A673 (cell line): ENCODE measurements around the gene UAP1L1. TPM values are rescaled to one million over a fixed set of nuclear protein-coding genes. Genes with fewer than 3 reads are reported as not detected.

ENCODE experiments used
- BruUV-seq: library from RNA; stranded (reverse); fragments of 400-500 nt; replicated peaks from 2 replicates; lab custom pipeline; 2021; lab: Mats Ljungman, UMichigan
- CTCF ChIA-PET: fragments of 300-600 bp; sonication (Branson Sonifier 250); formaldehyde crosslinking; loops from one replicate; lab custom pipeline; 2022; ENCODE audit warnings: antibody characterized with exemption; lab: Charles Lee
- POLR2A ChIA-PET: fragments of 300-600 bp; sonication (Branson Sonifier 250); formaldehyde crosslinking; loops from one replicate; lab custom pipeline; 2022; ENCODE audit warnings: antibody characterized with exemption; ENCODE audit not compliant: low non-redundant PET; lab: Charles Lee
- DNase-seq: peaks from one replicate; pipeline ENCODE4 v3.0.0-alpha.2; 2015; ENCODE audit warnings: low spot score
- H3K27ac ChIP-seq: fragments of 200-600 bp; sonication (generic); 2 replicates; pipeline ENCODE4 v1.5.1; 2016; ENCODE audit warnings: mixed run types, low read depth, mild to moderate bottlenecking, mixed read lengths, antibody characterized with exemption, low read length; ENCODE audit not compliant: poor library complexity, severe bottlenecking
- H3K27me3 ChIP-seq: fragments of 200-600 bp; sonication (generic); replicated peaks from 2 replicates; pipeline ENCODE4 v1.6.1; 2017; ENCODE audit warnings: mixed run types, low read depth, mild to moderate bottlenecking, mixed read lengths, antibody characterized with exemption, low read length; ENCODE audit not compliant: insufficient read depth, poor library complexity
- H3K36me3 ChIP-seq: fragments of 200-600 bp; sonication (generic); 2 replicates; pipeline ENCODE4 v1.6.1; 2016; ENCODE audit warnings: mixed run types, mild to moderate bottlenecking, mixed read lengths, antibody characterized with exemption, low read length; ENCODE audit not compliant: insufficient read depth, poor library complexity, severe bottlenecking
- H3K4me1 ChIP-seq: fragments of 200-600 bp; sonication (generic); 2 replicates; pipeline ENCODE4 v1.6.1; 2017; ENCODE audit warnings: mixed run types, mild to moderate bottlenecking, mixed read lengths, antibody characterized with exemption, low read length; ENCODE audit not compliant: insufficient read depth, poor library complexity, severe bottlenecking
- H3K4me3 ChIP-seq: fragments of 200-600 bp; sonication (generic); 2 replicates; pipeline ENCODE4 v1.5.1; 2016; ENCODE audit warnings: low read depth, mixed run types, mild to moderate bottlenecking, mixed read lengths, low read length; ENCODE audit not compliant: poor library complexity, severe bottlenecking
- H3K9me3 ChIP-seq: fragments of 200-600 bp; sonication (generic); 2 replicates; pipeline ENCODE4 v1.6.1; 2016; ENCODE audit warnings: mixed run types, low read depth, mild to moderate bottlenecking, mixed read lengths, antibody characterized with exemption, low read length; ENCODE audit not compliant: poor library complexity, severe bottlenecking
- EZH2 ChIP-seq: fragments of 200-600 bp; sonication (generic); IDR thresholded peaks from 2 replicates; pipeline ENCODE4 v1.6.1; 2017; ENCODE audit warnings: borderline replicate concordance, low read depth, mild to moderate bottlenecking, mixed read lengths, antibody characterized with exemption, low read length; ENCODE audit not compliant: poor library complexity, severe bottlenecking
- intact Hi-C: fragments of 100-400 bp; cut with micrococcal nuclease; formaldehyde crosslinking; loops from one replicate; pipeline ENCODE4 v1.10.0; 2022; ENCODE audit not compliant: unreplicated experiment
- total RNA-seq: library from RNA; stranded (reverse); gene quantifications from 2 replicates; pipeline ENCODE4 v1.2.3, GENCODE V29; 2021
- TF ChIP-seq, protein P1 (sequence below): fragments of 300-800, 200-600 bp; sonication (generic); conservative IDR thresholded peaks from 2 replicates; pipeline ENCODE4 v1.5.1; 2017; ENCODE audit warnings: low read depth, mild to moderate bottlenecking, antibody characterized with exemption, low read length, moderate library complexity, mixed read lengths

Gene UAP1L1
- total RNA-seq, 1 experiment from 2014 or later = 11.2 TPM

DNA sequence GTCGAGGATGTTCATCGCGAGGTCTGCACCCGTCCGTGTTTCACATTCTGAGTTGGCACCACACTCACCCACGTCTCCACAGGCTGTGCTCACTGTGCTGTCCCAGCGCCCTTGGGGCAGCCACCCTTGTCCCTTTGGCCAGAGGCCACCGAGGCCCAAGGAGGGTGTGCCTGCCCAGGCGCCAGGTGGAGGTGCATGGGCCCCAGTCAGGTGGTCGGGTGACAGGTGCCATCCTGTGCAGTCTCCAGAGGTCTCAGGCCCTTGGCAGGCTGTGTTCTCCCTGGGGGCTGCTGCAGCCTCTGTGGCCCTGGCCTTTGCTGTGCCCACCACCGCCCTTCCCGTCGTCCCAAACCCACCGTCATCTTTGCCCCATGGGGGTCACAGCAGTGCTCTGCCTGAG, 21.9 kb downstream of the UAP1L1 start:
- Histone ChIP-seq H3K27ac (no peak overlapping the region), H3K4me3 (no peak overlapping the region), H3K9me3 (peaks cover 15% of the 10 kb centered on the region), H3K4me1 (no peaks in the 10 kb centered on the region), H3K36me3 (peaks cover 46% of the 10 kb centered on the region), H3K27me3 (no peaks in the 10 kb centered on the region)
- intact Hi-C loops = no loop called here
- POLR2A ChIA-PET = no interaction called here
- TF ChIP-seq EZH2 = no peak
- TF ChIP-seq, protein P1, sequence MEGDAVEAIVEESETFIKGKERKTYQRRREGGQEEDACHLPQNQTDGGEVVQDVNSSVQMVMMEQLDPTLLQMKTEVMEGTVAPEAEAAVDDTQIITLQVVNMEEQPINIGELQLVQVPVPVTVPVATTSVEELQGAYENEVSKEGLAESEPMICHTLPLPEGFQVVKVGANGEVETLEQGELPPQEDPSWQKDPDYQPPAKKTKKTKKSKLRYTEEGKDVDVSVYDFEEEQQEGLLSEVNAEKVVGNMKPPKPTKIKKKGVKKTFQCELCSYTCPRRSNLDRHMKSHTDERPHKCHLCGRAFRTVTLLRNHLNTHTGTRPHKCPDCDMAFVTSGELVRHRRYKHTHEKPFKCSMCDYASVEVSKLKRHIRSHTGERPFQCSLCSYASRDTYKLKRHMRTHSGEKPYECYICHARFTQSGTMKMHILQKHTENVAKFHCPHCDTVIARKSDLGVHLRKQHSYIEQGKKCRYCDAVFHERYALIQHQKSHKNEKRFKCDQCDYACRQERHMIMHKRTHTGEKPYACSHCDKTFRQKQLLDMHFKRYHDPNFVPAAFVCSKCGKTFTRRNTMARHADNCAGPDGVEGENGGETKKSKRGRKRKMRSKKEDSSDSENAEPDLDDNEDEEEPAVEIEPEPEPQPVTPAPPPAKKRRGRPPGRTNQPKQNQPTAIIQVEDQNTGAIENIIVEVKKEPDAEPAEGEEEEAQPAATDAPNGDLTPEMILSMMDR = no peak
- CTCF ChIA-PET = no interaction called here
- no TSS peak for BruUV-seq
- DNase-seq = no peak

DNA sequence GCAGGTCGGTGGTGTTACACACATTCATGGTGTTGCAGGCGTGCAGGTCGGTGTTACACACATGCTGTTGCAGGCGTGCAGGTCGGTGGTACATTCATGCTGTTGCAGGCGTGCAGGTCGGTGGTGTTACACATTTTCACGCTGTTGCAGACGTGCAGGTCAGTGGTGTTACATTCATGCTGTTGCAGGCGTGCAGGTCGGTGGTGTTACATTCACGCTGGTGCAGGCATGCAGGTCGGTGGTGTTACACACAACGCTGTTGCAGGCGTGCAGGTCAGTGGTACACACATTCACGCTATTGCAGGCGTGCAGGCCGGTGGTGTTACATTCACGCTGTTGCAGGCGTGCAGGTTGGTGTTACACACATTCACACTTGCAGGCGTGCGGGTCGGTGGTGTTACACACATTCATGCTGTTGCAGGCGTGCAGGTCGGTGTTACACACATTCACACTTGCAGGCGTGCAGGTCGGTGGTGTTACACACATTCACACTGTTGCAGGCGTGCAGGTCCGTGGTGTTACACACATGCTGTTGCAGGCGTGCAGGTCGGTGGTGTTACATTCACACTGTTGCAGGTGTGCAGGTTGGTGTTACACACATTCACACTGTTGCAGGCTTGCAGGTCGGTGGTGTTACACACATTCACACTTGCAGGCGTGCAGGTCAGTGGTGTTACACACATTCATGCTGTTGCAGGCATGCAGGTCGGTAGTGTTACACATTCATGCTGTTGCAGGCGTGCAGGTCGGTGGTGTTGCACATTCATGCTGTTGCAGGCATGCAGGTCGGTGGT, 26.1 kb downstream of the UAP1L1 start:
- H3K27ac ChIP-seq = no peak overlapping the region
- BruUV-seq = no TSS peak
- H3K4me3 ChIP-seq = no peak overlapping the region
- H3K27me3 ChIP-seq = no peaks in the 10 kb centered on the region
- H3K4me1 ChIP-seq = no peaks in the 10 kb centered on the region
- CTCF ChIA-PET = interaction anchor here (0.6 kb wide), 1 partner anchor 267 kb away, joined by 3 read pairs; no protein-coding TSS in a partner anchor
- intact Hi-C loops = no loop called here
- POLR2A ChIA-PET = no interaction called here
- H3K36me3 ChIP-seq = peaks cover 57% of the 10 kb centered on the region
- no peak for DNase-seq
- H3K9me3 ChIP-seq = peaks cover 15% of the 10 kb centered on the region
- TF ChIP-seq, protein P1 = no peak
- no peak for TF ChIP-seq EZH2

GRCh38 chr9:137105814-137106661, 28.7 kb downstream of the UAP1L1 start:
- intact Hi-C loops = no loop called here
- BruUV-seq = no TSS peak
- CTCF ChIA-PET = no interaction called here
- H3K4me3 ChIP-seq = no peak overlapping the region
- peaks cover 53% of the 10 kb centered on the region for H3K36me3 ChIP-seq
- no peaks in the 10 kb centered on the region for H3K27me3 ChIP-seq
- no peak for DNase-seq
- TF ChIP-seq, protein P1 = no peak
- TF ChIP-seq EZH2 = no peak
- no peak overlapping the region for H3K27ac ChIP-seq
- POLR2A ChIA-PET = no interaction called here
- H3K4me1 ChIP-seq = no peaks in the 10 kb centered on the region
- peaks cover 15% of the 10 kb centered on the region for H3K9me3 ChIP-seq
